Measurements from ENCODE around the gene APBB1IP.
"Not testable (repeated sequence)": the region's sequence is repeated elsewhere in the genome, so short reads cannot be mapped to it uniquely, and the experiment has no call there.

The APBB1IP gene

GRCh38 chr10:26467639-26468038 is 29.5 kb downstream of the APBB1IP start:
- no peak for DNase-seq (ENCODE audit: low read depth)
- H3K4me3 ChIP-seq (ENCODE audit: low read depth, low read length) = no peak overlapping the region
- TF ChIP-seq POLR2A (IDR thresholded peaks at IDR 0.05; ENCODE audit: extremely low read depth, insufficient read length) (no peak), CTCF (IDR thresholded peaks at IDR 0.05; ENCODE audit: low read depth, low read length) (no peak), MYC (IDR thresholded peaks at IDR 0.05; ENCODE audit: low read depth, low read length) (no peak), MAX (IDR thresholded peaks at IDR 0.05; ENCODE audit: low read depth, low read length) (no peak)

GRCh38 chr10:26468291-26468690 is 30.1 kb downstream of the APBB1IP start:
- H3K4me3 ChIP-seq (ENCODE audit: low read depth, low read length) = no peak overlapping the region
- no peak for TF ChIP-seq MAX (IDR thresholded peaks at IDR 0.05; ENCODE audit: low read depth, low read length)
- no peak for TF ChIP-seq MYC (IDR thresholded peaks at IDR 0.05; ENCODE audit: low read depth, low read length)
- no peak for TF ChIP-seq POLR2A (IDR thresholded peaks at IDR 0.05; ENCODE audit: extremely low read depth, insufficient read length)
- TF ChIP-seq CTCF (IDR thresholded peaks at IDR 0.05; ENCODE audit: low read depth, low read length) = no peak
- DNase-seq (ENCODE audit: low read depth) = no peak

GRCh38 chr10:26468700-26469099 is 30.6 kb downstream of the APBB1IP start:
- DNase-seq (ENCODE audit: low read depth) = no peak
- H3K4me3 ChIP-seq (ENCODE audit: low read depth, low read length) = no peak overlapping the region
- no peak for TF ChIP-seq MYC (IDR thresholded peaks at IDR 0.05; ENCODE audit: low read depth, low read length)
- no peak for TF ChIP-seq POLR2A (IDR thresholded peaks at IDR 0.05; ENCODE audit: extremely low read depth, insufficient read length)
- TF ChIP-seq MAX (IDR thresholded peaks at IDR 0.05; ENCODE audit: low read depth, low read length) = no peak
- TF ChIP-seq CTCF (IDR thresholded peaks at IDR 0.05; ENCODE audit: low read depth, low read length) = no peak

GRCh38 chr10:26472492-26472778 is 34.3 kb downstream of the APBB1IP start:
- H3K4me3 ChIP-seq (ENCODE audit: low read depth, low read length) = no peak overlapping the region
- TF ChIP-seq POLR2A (IDR thresholded peaks at IDR 0.05; ENCODE audit: extremely low read depth, insufficient read length) (no peak), MYC (IDR thresholded peaks at IDR 0.05; ENCODE audit: low read depth, low read length) (no peak), MAX (IDR thresholded peaks at IDR 0.05; ENCODE audit: low read depth, low read length) (no peak), CTCF (IDR thresholded peaks at IDR 0.05; ENCODE audit: low read depth, low read length) (no peak)
- DNase-seq (ENCODE audit: low read depth) = no peak

- DNase-seq (ENCODE audit: low read depth) = no peak
Observed at GRCh38 chr10:26474026-26474425, 35.9 kb downstream of the APBB1IP start.

GRCh38 chr10:26474845-26475244 is 36.7 kb downstream of the APBB1IP start:
- not testable (repeated sequence) for H3K4me3 ChIP-seq (ENCODE audit: low read depth, low read length); DNase-seq (ENCODE audit: low read depth)

More at GRCh38 chr10:26474026-26474425, 35.9 kb downstream of the APBB1IP start:
- TF ChIP-seq POLR2A (IDR thresholded peaks at IDR 0.05; ENCODE audit: extremely low read depth, insufficient read length) (no peak), CTCF (IDR thresholded peaks at IDR 0.05; ENCODE audit: low read depth, low read length) (no peak), MYC (IDR thresholded peaks at IDR 0.05; ENCODE audit: low read depth, low read length) (no peak), MAX (IDR thresholded peaks at IDR 0.05; ENCODE audit: low read depth, low read length) (no peak)
- H3K4me3 ChIP-seq (ENCODE audit: low read depth, low read length) = no peak overlapping the region
